Erythroblast (primary cell): Measurements from ENCODE around the gene LDB3.

Experiments used
- GATA1 ChIP-seq: IDR thresholded peaks from 2 replicates; pipeline ENCODE4 v1.6.1; 2011; ENCODE audit warnings: low read depth, mild to moderate bottlenecking, control low read depth, low read length, moderate library complexity
- POLR2A ChIP-seq: IDR thresholded peaks from 2 replicates; pipeline ENCODE4 v1.6.1; 2011; ENCODE audit warnings: mild to moderate bottlenecking, low read length

DNA sequence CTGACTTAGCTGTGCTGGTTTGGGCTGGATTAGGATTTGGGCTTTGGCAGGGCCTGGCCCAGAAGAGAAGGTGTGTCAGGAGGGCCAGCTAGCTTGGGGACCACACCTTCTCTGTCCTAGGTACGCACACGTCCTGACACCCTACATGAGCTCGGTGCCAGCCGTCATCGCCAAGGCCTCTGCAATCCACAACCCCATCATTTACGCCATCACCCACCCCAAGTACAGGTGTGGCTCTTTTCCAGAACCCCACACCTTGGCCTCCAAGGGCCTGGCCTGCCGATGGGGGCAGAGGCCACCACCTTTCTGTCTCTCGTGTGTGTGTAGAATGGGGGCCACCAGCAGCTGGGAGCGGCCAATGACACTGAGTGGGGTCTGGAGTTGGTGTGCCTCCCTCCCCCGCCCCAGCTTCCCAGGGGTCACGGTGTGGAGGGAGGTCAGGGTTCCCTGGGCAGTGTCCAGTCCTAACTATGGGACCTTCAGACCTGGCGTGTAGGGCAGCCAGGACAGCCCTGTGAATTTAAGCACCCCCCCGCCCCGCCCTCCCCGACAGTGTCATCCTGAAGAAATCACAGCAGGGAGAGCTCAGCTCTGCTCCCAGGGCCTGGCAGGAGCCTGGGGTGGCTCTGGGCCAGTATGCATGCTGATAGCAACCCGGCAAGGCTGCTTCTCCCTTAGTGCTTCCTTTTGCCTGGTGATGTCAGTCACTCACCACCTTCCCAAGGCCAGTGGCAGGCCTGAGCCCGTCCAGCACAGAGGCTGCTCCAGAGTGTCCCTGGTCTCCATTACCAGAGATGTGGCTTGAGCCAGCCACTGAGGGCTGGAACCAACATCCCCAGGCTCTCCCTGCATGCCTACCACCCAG lies 6.9 kb upstream of the LDB3 start:
- no peak for TF ChIP-seq POLR2A
- TF ChIP-seq GATA1, result no peak
